Fibroblast of skin of scalp (primary cell): ENCODE measurements around the gene SLC2A5.
A peak's percentile ranks its signal among the peaks of the same experiment; 100 is the strongest.
"Not testable (repeated sequence)": the region's sequence is repeated elsewhere in the genome, so short reads cannot be mapped to it uniquely, and the experiment has no call there.

Experiments used
- DNase-seq: peaks from one replicate; pipeline ENCODE4 v3.0.0-alpha.2; 2013

Gene SLC2A5

DNA sequence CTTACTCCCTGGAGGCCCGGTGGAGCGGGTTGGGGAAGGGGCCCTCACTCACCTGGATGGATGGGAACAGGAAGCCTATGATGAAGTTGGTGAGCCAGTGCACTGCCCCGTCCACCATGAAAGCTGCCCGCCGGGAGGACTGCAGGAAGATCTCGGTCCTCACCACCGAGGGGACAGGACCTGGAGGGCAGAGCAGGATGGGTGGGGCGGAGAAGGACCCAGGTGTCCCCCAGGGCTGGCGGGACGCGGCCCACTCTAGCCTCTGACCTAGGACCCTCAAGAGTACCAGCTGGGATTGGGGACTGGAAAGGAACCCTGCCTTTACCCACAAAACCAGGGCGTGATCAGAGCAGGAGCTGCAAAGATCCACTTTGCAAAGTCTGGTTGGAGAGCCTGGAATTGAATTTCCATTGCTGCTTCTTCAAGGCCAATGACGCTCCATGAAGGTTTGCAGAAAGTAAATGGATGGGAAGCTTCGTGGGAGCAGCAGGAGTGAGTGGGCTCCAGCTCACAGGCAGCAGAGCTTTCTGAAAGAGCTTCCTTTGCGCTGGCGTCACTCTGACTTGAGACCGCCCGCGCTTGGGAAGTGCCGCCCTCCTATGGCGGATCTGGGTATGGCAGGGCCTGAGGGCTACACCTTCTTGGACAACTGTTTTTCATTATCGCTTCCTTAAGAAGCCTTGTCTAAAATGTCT lies 64.6 kb downstream of the SLC2A5 start:
- peak; percentile 87 for DNase-seq

DNA sequence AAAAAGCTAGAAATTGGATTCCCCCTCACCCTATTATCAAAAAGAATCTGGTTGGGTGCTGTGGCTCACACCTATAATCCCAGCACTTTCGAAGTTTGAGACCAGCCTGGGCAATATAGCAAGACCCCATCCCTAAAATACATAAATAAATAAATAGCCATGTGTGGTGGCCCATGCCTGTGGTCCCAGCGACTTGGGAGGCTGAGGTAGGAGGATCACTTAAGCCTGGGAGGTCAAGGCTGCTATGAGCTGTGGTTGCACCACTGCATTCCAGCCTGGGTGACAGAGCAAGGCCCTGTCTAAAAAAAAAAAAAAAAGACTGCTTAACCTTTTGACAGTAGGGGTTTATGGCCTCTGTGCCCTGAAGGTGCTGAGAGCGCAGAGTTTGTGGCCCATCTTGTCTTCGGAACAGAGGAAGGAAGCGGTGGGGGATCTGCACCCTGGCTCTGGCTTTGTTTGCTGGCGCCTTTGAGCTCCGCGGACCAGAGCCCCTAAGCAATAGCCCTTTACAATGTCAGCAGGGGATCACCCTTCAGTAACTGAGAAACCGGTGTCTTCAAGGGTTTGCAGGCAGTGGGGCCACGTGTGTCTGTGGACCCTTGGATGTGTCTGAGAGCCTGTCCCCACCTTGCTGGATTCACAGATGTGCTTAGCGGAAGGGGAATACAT lies 65.3 kb downstream of the SLC2A5 start:
- no peak for DNase-seq

GRCh38 chr1:9002215-9002560 lies 67.2 kb downstream of the SLC2A5 start:
- not testable (repeated sequence) for DNase-seq

- DNase-seq: not testable (repeated sequence)
Observed at GRCh38 chr1:9001534-9002214, 67.8 kb downstream of the SLC2A5 start.

DNA sequence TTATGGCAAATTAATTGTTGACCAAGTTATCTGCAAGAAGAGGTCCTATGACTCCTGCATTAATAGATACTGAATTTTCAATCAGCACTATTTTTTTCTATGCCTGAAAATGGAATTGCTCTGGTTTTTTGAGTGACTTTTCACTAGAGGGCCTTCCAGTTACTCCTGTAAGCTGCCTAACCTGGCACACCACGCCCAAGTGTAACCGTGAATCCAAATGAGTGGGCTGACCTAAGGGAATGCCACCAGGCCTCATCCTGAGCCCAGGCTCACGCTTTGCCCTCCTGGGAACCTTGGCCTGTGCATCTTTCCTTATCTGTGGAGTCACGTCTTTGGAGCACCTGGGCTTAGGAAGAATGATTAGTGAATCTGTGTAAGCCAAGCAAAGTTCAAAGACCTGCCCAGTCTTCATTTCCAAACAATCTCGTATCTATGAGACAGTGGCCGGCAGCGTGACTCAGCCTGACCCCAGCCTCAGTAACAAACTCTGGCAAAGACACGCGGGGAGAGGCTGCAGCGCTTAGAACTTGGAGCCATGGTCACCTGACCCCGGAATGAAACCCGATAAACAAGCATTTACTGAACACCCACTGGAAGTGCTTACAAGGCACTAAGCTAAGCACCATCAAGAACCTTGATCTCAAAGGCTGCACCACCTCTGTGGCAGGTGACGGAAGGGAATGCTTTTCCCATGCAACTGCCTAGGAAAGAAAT lies 75.3 kb downstream of the SLC2A5 start:
- DNase-seq: not testable (repeated sequence)

- no peak for DNase-seq
Observed at GRCh38 chr1:8992936-8993687, 76.3 kb downstream of the SLC2A5 start.

GRCh38 chr1:8989821-8990220 lies 79.6 kb downstream of the SLC2A5 start:
- DNase-seq: no peak

GRCh38 chr1:8989061-8989460 lies 80.4 kb downstream of the SLC2A5 start:
- no peak for DNase-seq

DNA sequence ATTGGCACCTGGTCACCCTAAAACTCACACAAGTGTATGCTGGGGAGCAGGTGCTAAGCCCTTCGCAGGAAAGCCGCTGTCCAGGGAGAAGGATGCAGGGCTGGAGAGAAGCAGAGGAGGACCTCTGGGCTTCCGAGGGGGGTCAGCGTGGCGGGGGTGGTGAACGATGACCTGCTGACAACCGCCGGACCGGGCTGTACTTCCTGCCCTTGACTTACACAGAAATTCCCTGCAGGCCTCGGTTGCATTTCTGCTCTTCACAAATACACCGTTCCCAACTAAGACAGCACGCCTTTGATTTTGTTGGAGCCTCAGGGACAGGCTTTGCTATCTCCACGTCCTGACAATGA lies 80.8 kb downstream of the SLC2A5 start:
- DNase-seq: no peak

- DNase-seq: peak; percentile 47
Observed at GRCh38 chr1:8987881-8988617, 81.4 kb downstream of the SLC2A5 start.

- no peak for DNase-seq
Observed at GRCh38 chr1:8986814-8987190, 82.6 kb downstream of the SLC2A5 start.

- peak; percentile 97 for DNase-seq
Observed at GRCh38 chr1:8985915-8986813, 83.3 kb downstream of the SLC2A5 start.
